Mammary microvascular endothelial cell (primary cell): ENCODE data around the gene NPY4R. TPM values are rescaled to one million over a fixed set of nuclear protein-coding genes. Genes with fewer than 3 reads are reported as not detected.

Experiments used
- total RNA-seq: library from RNA; depleted of rRNA; stranded (reverse); fragments of >200 nt; gene quantifications from 2 replicates; pipeline ENCODE4 v1.2.3, GENCODE V29; 2015

Gene NPY4R
- not detected in 2 replicates for total RNA-seq

DNA sequence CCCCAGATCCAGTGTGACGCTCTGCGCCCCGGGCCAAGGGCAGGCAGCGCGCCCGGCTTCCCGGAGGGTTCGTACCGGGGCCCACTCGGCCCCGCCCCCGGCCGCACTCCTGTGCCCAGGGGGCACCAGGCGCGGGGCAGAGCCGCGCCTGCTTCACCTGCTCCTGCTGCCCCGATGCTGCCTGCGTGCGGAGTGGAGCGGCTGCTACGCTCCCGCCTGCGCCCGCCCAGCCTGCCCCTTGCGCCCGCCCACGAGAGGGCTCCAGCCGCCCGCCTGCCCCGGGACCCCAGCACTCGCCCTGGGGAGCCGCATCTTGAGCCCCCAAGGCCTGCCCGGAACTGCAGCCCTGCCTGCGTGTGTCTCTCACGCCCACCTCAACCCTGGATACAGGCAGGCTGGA is at the start of gene NPY4R:
Gene NPY4R (minus strand): TSS at position 194 of the 400 bp plus-strand sequence. CDS start 3,323 bp downstream, outside the sequence.

Other genes starting within 250 kb of the NPY4R start
- not detected in 2 replicates for gene ANTXRL, start 179.0 kb downstream of the NPY4R start, total RNA-seq
- not detected in 2 replicates for gene ANXA8L1, start 90.2 kb downstream of the NPY4R start, total RNA-seq
- not detected in 2 replicates for gene GPRIN2, start 90.7 kb upstream of the NPY4R start, total RNA-seq
- gene SYT15, start 113.2 kb upstream of the NPY4R start, total RNA-seq: under 0.01 and 0.20 TPM in 2 replicates